A549 (cell line): ENCODE data around the gene POLR3B.

Experiments
- CTCF ChIP-seq: fragments of >200 bp; sonication (Bioruptor Twin); formaldehyde crosslinking; IDR thresholded peaks from 3 replicates; pipeline ENCODE4 v1.5.1; 2016
- KDM5A ChIP-seq: fragments of 200-600 bp; sonication (generic); IDR thresholded peaks from 2 replicates; pipeline ENCODE4 v1.6.1; 2016; ENCODE audit warnings: antibody characterized with exemption, mild to moderate bottlenecking
- MYC ChIP-seq: IDR thresholded peaks from 2 replicates; pipeline ENCODE4 v1.6.1; 2012; ENCODE audit warnings: mild to moderate bottlenecking, inconsistent platforms, low read length, improper control_type of control experiment, borderline replicate concordance
- NR3C1 ChIP-seq: fragments of >200 bp; sonication (Bioruptor Twin); formaldehyde crosslinking; IDR thresholded peaks from 3 replicates; pipeline ENCODE4 v1.6.1; 2017
- PHF8 ChIP-seq: fragments of 200-600 bp; sonication (generic); IDR thresholded peaks from 2 replicates; pipeline ENCODE4 v1.6.1; 2016; ENCODE audit warnings: low read depth, mild to moderate bottlenecking, antibody characterized with exemption, moderate library complexity, borderline replicate concordance
- POLR2A ChIP-seq: IDR thresholded peaks from 2 replicates; pipeline ENCODE4 v1.6.1; 2012; ENCODE audit warnings: mild to moderate bottlenecking, low read length
- RCOR1 ChIP-seq: fragments of 150-350 bp; IDR thresholded peaks from 2 replicates; pipeline ENCODE4 v1.6.1; 2014; ENCODE audit warnings: antibody characterized with exemption, low read length, low read depth
- TF ChIP-seq, protein P1 (sequence below): fragments of 450-650 bp; IDR thresholded peaks from 2 replicates; pipeline ENCODE4 v1.6.1; 2014; ENCODE audit warnings: antibody characterized with exemption

DNA sequence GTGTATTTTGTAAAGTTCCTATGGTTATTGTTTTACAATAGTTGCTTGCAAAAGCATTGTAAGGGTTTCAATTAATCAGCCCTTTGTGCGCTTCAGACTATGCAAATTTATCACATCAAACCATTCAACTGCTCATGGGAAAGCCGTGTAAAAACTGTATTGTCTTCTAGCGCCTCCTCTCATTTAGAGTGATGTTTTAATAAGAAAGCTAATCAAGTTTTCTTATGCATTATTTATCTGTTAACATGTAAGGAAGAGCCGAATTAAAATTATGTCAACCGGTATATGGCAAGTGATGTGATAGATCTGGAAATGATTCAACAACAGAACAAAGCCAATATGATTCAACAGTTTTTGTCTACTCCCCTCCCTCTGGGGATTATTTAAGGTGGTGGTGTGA, 132.7 kb downstream of the POLR3B start:
- no peak for TF ChIP-seq POLR2A
- no peak for TF ChIP-seq MYC
- TF ChIP-seq KDM5A: no peak
- no peak for TF ChIP-seq CTCF
- no peak for TF ChIP-seq NR3C1
- TF ChIP-seq RCOR1: no peak
- TF ChIP-seq PHF8: no peak
- TF ChIP-seq, protein P1, sequence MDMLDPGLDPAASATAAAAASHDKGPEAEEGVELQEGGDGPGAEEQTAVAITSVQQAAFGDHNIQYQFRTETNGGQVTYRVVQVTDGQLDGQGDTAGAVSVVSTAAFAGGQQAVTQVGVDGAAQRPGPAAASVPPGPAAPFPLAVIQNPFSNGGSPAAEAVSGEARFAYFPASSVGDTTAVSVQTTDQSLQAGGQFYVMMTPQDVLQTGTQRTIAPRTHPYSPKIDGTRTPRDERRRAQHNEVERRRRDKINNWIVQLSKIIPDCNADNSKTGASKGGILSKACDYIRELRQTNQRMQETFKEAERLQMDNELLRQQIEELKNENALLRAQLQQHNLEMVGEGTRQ: no peak
